Adrenal gland (tissue), 5 donors: ENCODE data around the gene EIF2A.

ENCODE experiments used
- POLR2A ChIP-seq, 2 donors: fragments of 450-650 bp; IDR thresholded peaks; one replicate each; pipeline ENCODE4 v1.6.1; 2017; ENCODE audit warnings: antibody characterized with exemption in 2 of 2, mild to moderate bottlenecking in 2 of 2, moderate library complexity in 1 of 2
- TF ChIP-seq, protein P1 (sequence below), 6 experiments: fragments of 450-650 bp in 4 of 6; fragments of 200-600 bp in 2 of 6; sonication (generic) in 1 of 6; IDR thresholded peaks; 1 replicate in 5 of 6; 2 replicates in 1 of 6; pipeline versions ENCODE4 v1.5.1 to v1.8.0; 2016 to 2021; ENCODE audit warnings: antibody characterized with exemption in 6 of 6, mild to moderate bottlenecking in 2 of 6, moderate library complexity in 1 of 6
- donor health status: DM: no; HTN: no; CAD: no.

DNA sequence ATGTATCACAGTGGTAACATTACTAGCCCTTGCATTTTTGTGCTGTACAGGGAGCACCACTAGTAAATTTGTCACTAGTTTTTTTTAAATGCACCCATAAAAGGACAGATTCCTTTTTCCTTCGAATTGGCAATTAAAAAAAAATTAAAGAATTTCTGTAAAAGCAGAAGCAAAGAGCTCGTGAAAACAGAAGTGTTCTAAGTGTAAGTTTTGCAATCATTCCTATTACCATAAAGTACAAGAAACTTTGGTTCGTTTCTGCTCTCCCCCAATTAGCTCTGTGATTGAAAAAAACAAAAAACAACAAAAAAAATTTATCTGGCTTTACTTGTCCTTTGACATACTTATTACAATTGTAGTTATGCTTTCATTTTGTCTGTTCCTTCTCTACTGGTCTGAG, 5.6 kb upstream of the EIF2A start:
- no peak for TF ChIP-seq POLR2A (IDR thresholded peaks at IDR 0.05)
- TF ChIP-seq, protein P1, sequence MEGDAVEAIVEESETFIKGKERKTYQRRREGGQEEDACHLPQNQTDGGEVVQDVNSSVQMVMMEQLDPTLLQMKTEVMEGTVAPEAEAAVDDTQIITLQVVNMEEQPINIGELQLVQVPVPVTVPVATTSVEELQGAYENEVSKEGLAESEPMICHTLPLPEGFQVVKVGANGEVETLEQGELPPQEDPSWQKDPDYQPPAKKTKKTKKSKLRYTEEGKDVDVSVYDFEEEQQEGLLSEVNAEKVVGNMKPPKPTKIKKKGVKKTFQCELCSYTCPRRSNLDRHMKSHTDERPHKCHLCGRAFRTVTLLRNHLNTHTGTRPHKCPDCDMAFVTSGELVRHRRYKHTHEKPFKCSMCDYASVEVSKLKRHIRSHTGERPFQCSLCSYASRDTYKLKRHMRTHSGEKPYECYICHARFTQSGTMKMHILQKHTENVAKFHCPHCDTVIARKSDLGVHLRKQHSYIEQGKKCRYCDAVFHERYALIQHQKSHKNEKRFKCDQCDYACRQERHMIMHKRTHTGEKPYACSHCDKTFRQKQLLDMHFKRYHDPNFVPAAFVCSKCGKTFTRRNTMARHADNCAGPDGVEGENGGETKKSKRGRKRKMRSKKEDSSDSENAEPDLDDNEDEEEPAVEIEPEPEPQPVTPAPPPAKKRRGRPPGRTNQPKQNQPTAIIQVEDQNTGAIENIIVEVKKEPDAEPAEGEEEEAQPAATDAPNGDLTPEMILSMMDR (IDR thresholded peaks at IDR 0.05), result no peak
